ENCODE results near the gene LMBRD1.
A peak's percentile ranks its signal among the peaks of the same experiment; 100 is the strongest.

LMBRD1 gene

GRCh38 chr6:69729870-69730449, 66.8 kb downstream of the LMBRD1 start:
- no peaks in the 10 kb centered on the region for H3K4me1 ChIP-seq
- H3K4me2 ChIP-seq (ENCODE audit: low read length), result no peak overlapping the region
- no peaks in the 10 kb centered on the region for H3K9me3 ChIP-seq (ENCODE audit: control insufficient read depth, low read length)
- H3K9ac ChIP-seq, result no peak overlapping the region
- TF ChIP-seq CTCF (IDR thresholded peaks at IDR 0.05), result peak; percentile 27
- no peak overlapping the region for H3K27ac ChIP-seq
- H3K36me3 ChIP-seq (ENCODE audit: control insufficient read depth, insufficient read depth, low read length), result no peaks in the 10 kb centered on the region
- H2AFZ ChIP-seq, result no peak overlapping the region
- H3K79me2 ChIP-seq, result no peaks in the 10 kb centered on the region
- no peaks in the 10 kb centered on the region for H3K27me3 ChIP-seq (ENCODE audit: control insufficient read depth, insufficient read depth, low read length)
- no peak overlapping the region for H3K4me3 ChIP-seq (ENCODE audit: low read depth, low read length)

GRCh38 chr6:69722683-69723082, 74.1 kb downstream of the LMBRD1 start:
- no peaks in the 10 kb centered on the region for H3K36me3 ChIP-seq (ENCODE audit: control insufficient read depth, insufficient read depth, low read length)
- no peaks in the 10 kb centered on the region for H3K9me3 ChIP-seq (ENCODE audit: control insufficient read depth, low read length)
- no peaks in the 10 kb centered on the region for H3K27me3 ChIP-seq (ENCODE audit: control insufficient read depth, insufficient read depth, low read length)
- H3K27ac ChIP-seq, result no peak overlapping the region
- no peak for TF ChIP-seq CTCF (IDR thresholded peaks at IDR 0.05)
- no peak overlapping the region for H3K9ac ChIP-seq
- peaks cover 2% of the 10 kb centered on the region for H3K79me2 ChIP-seq
- H3K4me3 ChIP-seq (ENCODE audit: low read depth, low read length), result no peak overlapping the region
- no peak overlapping the region for H3K4me2 ChIP-seq (ENCODE audit: low read length)
- H2AFZ ChIP-seq, result no peak overlapping the region
- H3K4me1 ChIP-seq, result no peaks in the 10 kb centered on the region

GRCh38 chr6:69719602-69720193, 77.1 kb downstream of the LMBRD1 start:
- Histone ChIP-seq H3K36me3 (ENCODE audit: control insufficient read depth, insufficient read depth, low read length) (no peaks in the 10 kb centered on the region), H3K79me2 (peaks cover 5% of the 10 kb centered on the region), H3K9ac (no peak overlapping the region), H3K4me1 (no peaks in the 10 kb centered on the region), H2AFZ (no peak overlapping the region), H3K27ac (no peak overlapping the region), H3K27me3 (ENCODE audit: control insufficient read depth, insufficient read depth, low read length) (no peaks in the 10 kb centered on the region), H3K4me2 (ENCODE audit: low read length) (no peak overlapping the region), H3K9me3 (ENCODE audit: control insufficient read depth, low read length) (no peaks in the 10 kb centered on the region), H3K4me3 (ENCODE audit: low read depth, low read length) (no peak overlapping the region)
- no peak for TF ChIP-seq CTCF (IDR thresholded peaks at IDR 0.05)

GRCh38 chr6:69706724-69707123, 90.1 kb downstream of the LMBRD1 start:
- H3K9ac ChIP-seq, result no peak overlapping the region
- no peak for TF ChIP-seq CTCF (IDR thresholded peaks at IDR 0.05)
- no peaks in the 10 kb centered on the region for H3K36me3 ChIP-seq (ENCODE audit: control insufficient read depth, insufficient read depth, low read length)
- H3K9me3 ChIP-seq (ENCODE audit: control insufficient read depth, low read length), result no peaks in the 10 kb centered on the region
- no peaks in the 10 kb centered on the region for H3K4me1 ChIP-seq
- no peak overlapping the region for H3K4me3 ChIP-seq (ENCODE audit: low read depth, low read length)
- no peaks in the 10 kb centered on the region for H3K27me3 ChIP-seq (ENCODE audit: control insufficient read depth, insufficient read depth, low read length)
- H3K27ac ChIP-seq, result no peak overlapping the region
- no peak overlapping the region for H3K4me2 ChIP-seq (ENCODE audit: low read length)
- no peak overlapping the region for H2AFZ ChIP-seq
- H3K79me2 ChIP-seq, result no peaks in the 10 kb centered on the region

- Histone ChIP-seq H3K4me2 (ENCODE audit: low read length) (no peak overlapping the region), H3K27me3 (ENCODE audit: control insufficient read depth, insufficient read depth, low read length) (no peaks in the 10 kb centered on the region), H3K36me3 (ENCODE audit: control insufficient read depth, insufficient read depth, low read length) (no peaks in the 10 kb centered on the region), H3K27ac (no peak overlapping the region), H3K9ac (no peak overlapping the region), H2AFZ (no peak overlapping the region), H3K79me2 (no peaks in the 10 kb centered on the region), H3K4me3 (ENCODE audit: low read depth, low read length) (no peak overlapping the region), H3K4me1 (no peaks in the 10 kb centered on the region), H3K9me3 (ENCODE audit: control insufficient read depth, low read length) (no peaks in the 10 kb centered on the region)
- TF ChIP-seq CTCF (IDR thresholded peaks at IDR 0.05), result no peak
These were observed 90.9 kb downstream of the LMBRD1 start for GRCh38 chr6:69705954-69706353.

Measured in parathyroid adenoma (tissue), 2 donors.